Ectodermal cell (in vitro differentiated cells): ENCODE results near the gene FRAS1.
"Not testable (repeated sequence)": the region's sequence is repeated elsewhere in the genome, so short reads cannot be mapped to it uniquely, and the experiment has no call there.

Experiments
- H3K27ac ChIP-seq: 2 replicates; pipeline ENCODE4 v1.7.0; 2013; ENCODE audit warnings: mild to moderate bottlenecking, low read depth, low read length; ENCODE audit not compliant: insufficient read depth, poor library complexity, severe bottlenecking
- H3K27me3 ChIP-seq: 2 replicates; pipeline ENCODE4 v1.7.0; 2013; ENCODE audit warnings: mild to moderate bottlenecking, low read length; ENCODE audit not compliant: insufficient read depth, control insufficient read depth, poor library complexity, severe bottlenecking
- H3K36me3 ChIP-seq: one replicate; pipeline ENCODE4 v1.7.0; 2013; ENCODE audit warnings: low read length; ENCODE audit not compliant: control insufficient read depth, insufficient read depth
- H3K4me1 ChIP-seq: one replicate; pipeline ENCODE4 v1.7.0; 2013; ENCODE audit warnings: low read length; ENCODE audit not compliant: control insufficient read depth, insufficient read depth
- H3K4me3 ChIP-seq: 2 replicates; pipeline ENCODE4 v1.7.0; 2013; ENCODE audit warnings: low read depth, low read length, control low read depth; ENCODE audit not compliant: insufficient read depth
- H3K9me3 ChIP-seq: 2 replicates; pipeline ENCODE4 v1.7.0; 2013; ENCODE audit warnings: mild to moderate bottlenecking, low read length, moderate library complexity; ENCODE audit not compliant: control insufficient read depth
- whole genome bisulfite sequencing, 2 experiments: methylation state at CpG; one replicate each; pipeline ENCODE4 v1.1.7; 2013; ENCODE audit warnings: missing lambda C conversion rate in 2 of 2; 5-methylcytosine and 5-hydroxymethylcytosine counted together

The FRAS1 gene

DNA sequence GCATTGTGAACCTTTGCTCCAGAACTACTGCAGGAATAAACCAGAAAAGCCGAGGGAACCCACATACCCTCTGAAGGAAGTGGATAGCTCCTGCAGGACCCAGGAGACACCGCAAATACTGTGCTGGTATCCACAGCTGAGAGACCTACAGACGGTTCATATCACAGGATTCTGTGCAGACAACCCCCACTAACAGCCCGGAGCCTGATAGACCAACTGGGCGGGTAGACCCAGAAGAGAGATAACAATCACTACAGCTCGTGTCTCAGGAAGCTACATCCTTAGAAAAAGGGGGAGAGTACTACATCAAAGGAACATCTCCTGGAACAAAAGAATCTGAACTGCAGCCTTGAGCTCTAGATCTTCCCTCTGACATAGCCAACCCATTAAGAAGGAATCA lies 150.8 kb downstream of the FRAS1 start:
- no peak overlapping the region for H3K4me3 ChIP-seq
- H3K27ac ChIP-seq: no peak overlapping the region
- no peaks in the 10 kb centered on the region for H3K9me3 ChIP-seq
- H3K27me3 ChIP-seq: no peaks in the 10 kb centered on the region
- 84 to 87% methylated on average over 6 of the region's 6 CpGs for whole genome bisulfite sequencing, 2 experiments
- no peaks in the 10 kb centered on the region for H3K4me1 ChIP-seq
- no peaks in the 10 kb centered on the region for H3K36me3 ChIP-seq

DNA sequence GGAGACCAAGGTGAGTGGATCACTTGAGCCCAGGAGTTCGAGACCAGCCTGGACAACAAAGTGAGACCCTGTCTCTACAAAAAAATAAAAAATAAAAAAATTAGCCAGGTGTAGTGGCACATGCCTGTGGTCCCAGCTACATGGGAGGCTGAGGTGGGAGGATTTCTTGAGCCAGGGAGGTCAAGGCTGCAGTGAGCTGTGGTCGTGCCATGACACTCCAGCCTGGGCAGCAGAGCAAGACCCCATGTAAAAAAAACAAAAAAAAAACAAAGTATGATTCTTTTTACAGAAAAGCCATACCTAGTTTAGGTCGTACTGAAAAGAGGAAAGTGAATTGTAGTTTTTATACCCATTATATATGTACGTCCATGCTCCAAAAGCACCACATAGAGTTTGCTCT lies 151.8 kb downstream of the FRAS1 start:
- 69 to 92% methylated on average over 2 to 4 of the region's 4 CpGs for WGBS, 2 experiments
- not testable (repeated sequence) for H3K27ac ChIP-seq, H3K36me3 ChIP-seq, H3K4me1 ChIP-seq, H3K9me3 ChIP-seq, H3K4me3 ChIP-seq, H3K27me3 ChIP-seq

DNA sequence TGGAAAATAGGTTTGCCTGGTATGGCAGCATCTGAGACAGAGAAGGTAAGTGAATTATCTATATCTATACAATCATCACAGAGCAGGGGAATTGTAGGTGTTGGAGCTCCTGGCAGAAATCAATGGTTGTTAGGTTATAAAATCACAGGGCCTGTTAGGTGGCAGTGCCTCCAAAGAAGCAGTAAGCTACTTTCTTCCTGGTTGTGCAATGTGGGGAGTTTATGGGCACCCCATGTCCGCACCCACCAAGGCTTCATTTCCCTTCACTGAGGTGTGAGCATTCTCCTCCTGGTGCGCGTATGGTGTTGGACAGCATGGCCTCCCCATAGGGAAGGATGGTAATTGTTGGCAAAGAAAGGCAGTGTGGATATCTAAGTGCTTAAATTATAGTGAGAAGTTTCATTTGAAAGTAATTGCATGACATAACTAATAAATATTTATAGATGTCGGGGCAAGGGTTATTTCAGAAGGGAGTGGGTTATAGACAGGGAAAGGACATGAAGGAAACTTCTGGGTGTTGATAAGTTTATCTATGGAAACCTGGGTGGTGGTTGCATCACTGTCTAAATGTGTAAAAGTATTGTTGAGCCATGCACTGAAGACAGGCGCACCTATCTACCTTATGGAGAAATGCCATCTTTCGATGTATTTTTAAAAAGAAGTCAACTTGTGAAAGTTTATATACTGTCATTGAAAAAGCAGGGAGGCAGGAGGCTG lies 153.7 kb downstream of the FRAS1 start:
- H3K4me1 ChIP-seq: no peaks in the 10 kb centered on the region
- no peaks in the 10 kb centered on the region for H3K9me3 ChIP-seq
- no peaks in the 10 kb centered on the region for H3K27me3 ChIP-seq
- WGBS, 2 experiments: 92 to 94% methylated on average over 6 of the region's 6 CpGs
- H3K36me3 ChIP-seq: no peaks in the 10 kb centered on the region
- no peak overlapping the region for H3K4me3 ChIP-seq
- no peak overlapping the region for H3K27ac ChIP-seq

DNA sequence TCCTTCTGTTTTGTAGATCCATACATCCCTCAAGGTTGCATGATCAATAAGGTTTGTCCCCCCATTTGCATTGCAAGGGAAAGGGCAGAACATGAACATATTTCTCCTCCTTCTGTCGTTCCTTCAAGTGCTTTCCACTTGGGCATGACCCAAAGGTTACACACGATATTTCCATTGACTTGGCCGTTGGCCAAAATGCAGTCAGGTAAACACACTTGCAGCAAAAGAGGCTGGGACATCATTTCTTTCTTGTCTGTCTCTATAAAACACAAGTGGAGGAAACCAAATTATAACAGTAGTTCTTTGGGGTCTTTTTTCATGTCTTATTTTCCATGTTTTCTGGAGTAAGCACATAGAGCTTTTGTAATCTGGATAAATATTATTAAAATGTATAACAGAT lies 156.1 kb downstream of the FRAS1 start:
- Histone ChIP-seq H3K27ac (no peak overlapping the region), H3K27me3 (no peaks in the 10 kb centered on the region), H3K36me3 (no peaks in the 10 kb centered on the region), H3K4me3 (no peak overlapping the region), H3K9me3 (no peaks in the 10 kb centered on the region), H3K4me1 (no peaks in the 10 kb centered on the region)
- 94 to 96% methylated on average over 3 of the region's 3 CpGs for whole genome bisulfite sequencing, 2 experiments

DNA sequence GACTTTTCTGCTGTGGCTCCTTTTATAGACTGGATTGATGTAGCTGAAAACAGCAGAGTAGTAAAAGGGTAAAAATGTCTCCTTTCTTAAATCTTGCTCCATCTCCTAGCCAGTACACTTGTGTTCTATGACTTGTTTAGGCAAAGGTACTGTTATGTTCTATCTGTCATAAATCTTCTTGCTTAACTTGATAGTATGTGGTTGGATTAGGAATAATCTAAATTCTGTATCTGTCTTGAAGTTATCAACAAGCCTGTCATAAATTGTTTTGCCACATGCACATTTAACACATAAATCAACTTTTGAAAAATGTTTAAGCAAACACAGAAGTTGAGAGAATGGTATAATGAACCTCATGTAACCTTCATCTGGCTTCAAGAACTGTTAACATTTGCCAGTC lies 157.0 kb downstream of the FRAS1 start:
- no peaks in the 10 kb centered on the region for H3K27me3 ChIP-seq
- no peaks in the 10 kb centered on the region for H3K36me3 ChIP-seq
- no peak overlapping the region for H3K27ac ChIP-seq
- H3K4me3 ChIP-seq: no peak overlapping the region
- no peaks in the 10 kb centered on the region for H3K4me1 ChIP-seq
- H3K9me3 ChIP-seq: no peaks in the 10 kb centered on the region

DNA sequence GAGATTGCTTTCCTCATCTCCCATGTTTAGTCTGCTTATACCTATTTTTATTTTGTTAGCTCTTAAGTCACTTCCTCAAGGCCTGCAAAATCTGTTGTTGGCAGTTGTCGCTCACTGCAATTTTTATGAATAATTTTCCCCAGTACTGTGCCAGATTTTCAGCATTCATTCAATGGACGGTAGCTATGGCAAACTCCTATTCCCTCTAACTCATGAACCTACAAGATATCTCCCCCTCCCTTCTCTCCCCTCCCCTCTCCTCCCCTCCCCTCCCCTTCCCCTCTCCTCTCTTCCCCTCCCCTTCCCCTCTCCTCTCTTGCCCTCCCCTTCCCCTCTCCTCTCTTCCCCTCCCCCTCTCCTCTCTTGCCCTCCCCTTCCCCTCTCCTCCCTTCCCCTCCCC lies 160.4 kb downstream of the FRAS1 start:
- WGBS, 2 experiments: 95 to 99% methylated on average over 2 of the region's 2 CpGs
- no peaks in the 10 kb centered on the region for H3K9me3 ChIP-seq
- no peak overlapping the region for H3K4me3 ChIP-seq
- no peak overlapping the region for H3K27ac ChIP-seq
- H3K27me3 ChIP-seq: peaks cover 4% of the 10 kb centered on the region
- no peaks in the 10 kb centered on the region for H3K36me3 ChIP-seq
- H3K4me1 ChIP-seq: peaks cover 6% of the 10 kb centered on the region

DNA sequence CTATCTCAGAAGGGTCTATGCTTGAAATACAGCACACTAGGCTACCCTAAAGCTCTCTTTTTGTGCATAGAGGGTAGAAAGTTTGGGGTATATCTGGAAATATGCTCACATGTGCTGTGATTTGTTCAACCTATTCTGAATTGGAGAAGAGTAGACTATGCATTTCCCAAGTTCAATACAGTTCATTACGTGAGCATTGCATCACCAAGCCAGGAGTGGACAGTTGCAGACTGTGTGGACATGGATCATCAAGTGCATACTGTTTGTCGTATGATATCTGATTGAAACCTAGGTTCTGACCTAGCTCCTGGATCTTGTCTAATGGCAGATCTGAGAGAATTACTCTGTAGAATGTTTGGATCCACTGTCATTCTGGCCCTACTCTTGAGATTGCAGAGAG lies 161.1 kb downstream of the FRAS1 start:
- H3K9me3 ChIP-seq: no peaks in the 10 kb centered on the region
- peaks cover 13% of the 10 kb centered on the region for H3K4me1 ChIP-seq
- WGBS, 2 experiments: 96% methylated on average over 2 of the region's 2 CpGs
- H3K27me3 ChIP-seq: peaks cover 4% of the 10 kb centered on the region
- H3K36me3 ChIP-seq: no peaks in the 10 kb centered on the region
- H3K27ac ChIP-seq: no peak overlapping the region
- H3K4me3 ChIP-seq: no peak overlapping the region

DNA sequence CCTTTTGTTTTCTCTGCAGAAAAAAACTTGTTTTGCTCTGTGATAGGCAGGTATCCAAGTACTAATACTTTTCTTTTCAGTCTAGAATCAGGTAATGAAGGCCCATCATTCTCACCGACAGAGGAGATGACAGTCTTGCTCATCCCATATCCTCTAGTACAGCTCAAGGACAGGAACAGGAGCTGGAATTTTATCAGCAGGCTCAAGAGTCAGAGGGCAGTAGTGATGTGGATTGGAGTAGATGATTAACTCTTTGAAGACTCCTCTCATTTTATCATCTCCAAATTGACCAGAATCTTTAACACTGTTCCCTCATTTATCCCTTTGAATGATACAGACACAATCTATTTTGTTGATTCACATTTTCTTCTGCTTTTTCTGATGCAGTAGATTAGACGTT lies 162.7 kb downstream of the FRAS1 start:
- Histone ChIP-seq H3K4me3 (no peak overlapping the region), H3K27ac (no peak overlapping the region), H3K4me1 (peaks cover 14% of the 10 kb centered on the region), H3K36me3 (no peaks in the 10 kb centered on the region), H3K27me3 (peaks cover 4% of the 10 kb centered on the region), H3K9me3 (no peaks in the 10 kb centered on the region)
- 92 to 96% methylated on average over 2 of the region's 2 CpGs for WGBS, 2 experiments

DNA sequence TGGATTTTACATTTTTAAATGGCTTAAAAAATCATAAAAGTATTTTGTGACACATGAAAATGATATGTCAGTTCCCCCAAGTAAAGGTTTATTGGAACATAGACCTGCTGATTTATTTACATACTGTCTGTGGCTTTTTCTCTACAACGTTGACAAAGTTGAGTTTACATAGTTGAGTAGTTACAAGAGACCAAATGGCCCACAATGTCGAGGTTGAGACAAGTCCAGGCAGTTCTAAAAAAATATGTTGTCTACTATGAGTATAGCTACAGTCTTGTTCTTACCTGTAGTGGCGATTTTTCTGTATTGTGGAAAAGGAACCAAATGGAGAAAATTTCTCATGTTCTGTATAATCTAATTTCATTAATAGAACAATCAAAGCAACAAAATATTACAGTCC lies 163.2 kb downstream of the FRAS1 start:
- H3K9me3 ChIP-seq: no peaks in the 10 kb centered on the region
- peaks cover 4% of the 10 kb centered on the region for H3K27me3 ChIP-seq
- H3K4me3 ChIP-seq: no peak overlapping the region
- no peak overlapping the region for H3K27ac ChIP-seq
- H3K4me1 ChIP-seq: peaks cover 14% of the 10 kb centered on the region
- no peaks in the 10 kb centered on the region for H3K36me3 ChIP-seq
- 89 to 97% methylated on average over 3 of the region's 3 CpGs for WGBS, 2 experiments

DNA sequence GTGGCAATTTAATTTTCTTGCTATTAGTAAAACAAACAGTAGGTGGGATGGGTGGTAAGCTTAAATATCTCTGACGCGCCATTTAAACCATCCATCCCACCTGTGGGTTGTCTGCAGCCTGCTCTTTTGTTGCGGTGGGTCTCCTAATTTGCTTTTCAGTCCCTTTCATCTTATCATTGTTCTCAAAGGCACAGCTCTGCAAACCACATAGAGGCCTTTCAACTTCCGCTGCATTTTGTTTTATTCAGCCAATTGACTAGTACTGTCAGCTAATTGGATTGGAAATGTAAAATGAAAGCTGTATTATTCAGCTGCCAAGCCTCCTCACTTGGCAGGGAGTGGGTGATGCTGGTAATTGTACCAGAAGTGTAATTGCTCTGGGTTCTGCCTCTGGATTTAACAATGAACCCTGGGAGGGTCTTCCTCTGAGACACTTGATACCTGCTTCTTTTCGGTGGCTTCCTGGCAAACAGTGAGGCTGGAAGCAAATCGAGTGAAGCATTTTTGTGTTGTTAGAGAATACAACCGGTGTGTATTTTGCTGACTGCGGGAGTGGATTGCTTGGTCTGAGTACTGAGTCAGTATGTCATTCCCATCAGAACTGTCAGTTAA lies 165.6 kb downstream of the FRAS1 start:
- Histone ChIP-seq H3K9me3 (peaks cover 3% of the 10 kb centered on the region), H3K36me3 (no peaks in the 10 kb centered on the region), H3K4me1 (peaks cover 14% of the 10 kb centered on the region), H3K4me3 (no peak overlapping the region), H3K27ac (no peak overlapping the region), H3K27me3 (peaks cover 4% of the 10 kb centered on the region)
- WGBS, 2 experiments: 18% methylated on average over 8 of the region's 8 CpGs
